Heart right ventricle (tissue), 16 donors: ENCODE data around the gene NCAPH2. TPM values are rescaled to one million over a fixed set of nuclear protein-coding genes. Genes with fewer than 3 reads are reported as not detected.

Source experiments
- ATAC-seq, 8 donors: fragments of 200-7000 bp; cut with Tn5 transposase; one replicate each; pipeline ENCODE4 v1.9.1; 2020; ENCODE audit warnings: mild to moderate bottlenecking in 8 of 8, moderate library complexity in 8 of 8, moderate number of reproducible peaks in 1 of 8
- DNase-seq, 2 donors: peaks; one replicate each; pipeline ENCODE4 v3.0.0-alpha.2; 2020
- H3K27ac ChIP-seq, 10 donors: fragments of 200-600 bp; sonication (generic) in 2 of 10; one replicate each; pipeline versions ENCODE4 v1.5.0 to v1.8.0; 2020 to 2022; ENCODE audit warnings: mild to moderate bottlenecking in 3 of 10
- H3K27me3 ChIP-seq, 7 donors: fragments of 200-600 bp; one replicate each; pipeline ENCODE4 v1.8.0; 2021 to 2022; ENCODE audit warnings: mild to moderate bottlenecking in 2 of 7
- H3K36me3 ChIP-seq, 9 donors: fragments of 200-600 bp; sonication (generic) in 1 of 9; one replicate each; pipeline versions ENCODE4 v1.5.0 to v1.8.0; 2020 to 2022; ENCODE audit warnings: mild to moderate bottlenecking in 2 of 9
- H3K4me1 ChIP-seq, 9 donors: fragments of 200-600 bp; sonication (generic) in 1 of 9; one replicate each; pipeline versions ENCODE4 v1.5.0 to v1.8.0; 2020 to 2022; ENCODE audit warnings: mild to moderate bottlenecking in 4 of 9
- H3K4me3 ChIP-seq, 10 donors: fragments of 200-600 bp; sonication (generic) in 2 of 10; one replicate each; pipeline versions ENCODE4 v1.5.0 to v1.8.0; 2020 to 2022; ENCODE audit warnings: mild to moderate bottlenecking in 7 of 10, moderate library complexity in 2 of 10
- H3K9me3 ChIP-seq, 11 donors: fragments of 200-600 bp in 10 of 11; sonication (generic) in 2 of 11; one replicate each; pipeline versions ENCODE4 v1.5.0 to v1.8.0; 2013 to 2022; ENCODE audit warnings: mild to moderate bottlenecking in 2 of 11, control low read depth in 1 of 11, moderate library complexity in 1 of 11
- CTCF ChIP-seq, 9 donors: fragments of 200-600 bp; sonication (generic) in 2 of 9; IDR thresholded peaks; one replicate each; pipeline versions ENCODE4 v1.5.0 to v1.8.0; 2021 to 2022; ENCODE audit warnings: antibody characterized with exemption in 9 of 9, mild to moderate bottlenecking in 5 of 9, moderate library complexity in 1 of 9
- WGBS, 2 donors: extraction: QIAGEN DNeasy Blood & Tissue Kit; methylation state at CpG; one replicate each; pipeline ENCODE4 v1.1.7; 2013; ENCODE audit warnings: inconsistent platforms in 1 of 2; 5-methylcytosine and 5-hydroxymethylcytosine counted together
- intact Hi-C, 10 donors: fragments of 100-400 bp; cut with DNase I; formaldehyde crosslinking; loops; one replicate each; pipeline versions ENCODE4 v1.11.1 to v1.14.2; 2022
- polyA plus RNA-seq, 2 donors: library from polyadenylated mRNA; stranded (reverse); fragments of 200-250 nt; gene quantifications; one replicate each; pipeline ENCODE4 v1.2.3, GENCODE V29; 2013
- total RNA-seq, 10 donors: library from RNA; stranded (reverse); fragmentation: NEBNext Ultra II Directional in 3 of 10; extraction: Animal tissue kit (Norgen Biotek cat#: 25700) in 3 of 10; gene quantifications; one replicate each; pipeline versions ENCODE4 v1.2.1 to v1.2.4, GENCODE V29; 2021 to 2023
- donor health status: Arrhythmogenic right ventricular cardiomyopathy.
- donor health status: ischemic (EF 13 %, LVEDD 7.1; RV severe dilation, severe dysfunction).
- donor health status: healthy with polysubstance abuse.
- donor health status: DM: no; HTN: yes; CAD: no.
- donor health status: DM: no; HTN: no; CAD: no.
- donor health status: ischemic (EF 25% LVEDD 6.9; RV normal size, moderate dysfunction).
- donor health status: ischemic (EF 25% LVEDD 5.7; RV mildly dilated, moderate dysfunction).
- donor health status: healthy.
- donor health status: DM: yes; HTN: yes; CAD: no.
- donor health status: Ischemic cardiomyopathy.
- donor health status: ischemic (EF 35%, LVEDD 5.7; RV mildly dilated, moderate dysfunction).
- donor health status: nonischemic (EF 11% LVEDD 7.7; RV severe dilation, severe dysfunction).
- donor health status: DM: yes; HTN: yes; CAD: no.
- donor health status: PGD.
- donor health status: ischemic (EF 29% LVEDD 5.4; RV normal size, mild dysfunction).
- donor health status: nonischemic (EF 23%, LVEDD 6.1; RV moderate dilation, normal function).

NCAPH2 gene
- total and polyA plus RNA-seq, 12 donors: 21.7 to 54.8 (median 27.8) TPM

DNA sequence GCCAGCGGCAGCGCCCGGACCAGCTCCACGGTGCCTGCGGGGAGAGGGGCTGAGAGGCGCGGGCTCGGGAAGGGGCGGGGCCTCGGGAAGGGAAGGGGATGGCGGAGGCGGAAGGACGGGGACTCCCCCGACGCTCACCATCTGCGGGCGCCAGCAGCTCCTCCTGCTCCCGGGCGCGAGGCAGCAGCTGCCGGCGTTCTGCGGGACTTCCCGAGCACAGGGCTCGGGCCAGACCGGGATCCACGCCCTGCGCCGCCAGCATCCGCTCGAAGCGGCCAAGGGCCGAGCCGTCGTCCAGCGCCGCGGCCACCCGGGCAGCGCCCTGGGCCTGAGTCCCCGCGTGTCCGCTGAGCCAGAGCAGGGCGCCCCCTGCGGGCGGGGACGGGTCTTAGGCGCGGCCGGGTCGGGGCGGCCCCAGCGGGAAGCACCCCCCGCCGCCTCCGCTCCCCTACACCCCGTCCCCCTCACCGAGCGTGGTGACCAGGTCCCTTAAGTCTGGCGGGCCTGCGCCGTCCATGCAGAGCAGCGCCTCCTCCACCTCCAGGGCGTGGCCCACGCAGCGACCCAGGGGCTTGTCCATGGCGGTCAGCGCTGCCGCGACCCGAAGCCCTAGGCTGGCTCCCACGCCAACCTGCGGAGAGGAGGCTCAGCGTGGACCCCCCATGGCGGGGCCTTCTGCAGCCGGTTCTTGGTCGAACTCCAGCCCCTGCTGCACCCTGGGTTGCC, 18.2 kb downstream of the NCAPH2 start:
- intact Hi-C loops: loop anchor here in 2 of 10 donors (5.0 to 10.0 kb wide), 3 partner anchors 36 to 281 kb away; partner anchors contain the start of genes SYCE3 (in 1 of the 2) and TUBGCP6 (in 1 of the 2)

DNA sequence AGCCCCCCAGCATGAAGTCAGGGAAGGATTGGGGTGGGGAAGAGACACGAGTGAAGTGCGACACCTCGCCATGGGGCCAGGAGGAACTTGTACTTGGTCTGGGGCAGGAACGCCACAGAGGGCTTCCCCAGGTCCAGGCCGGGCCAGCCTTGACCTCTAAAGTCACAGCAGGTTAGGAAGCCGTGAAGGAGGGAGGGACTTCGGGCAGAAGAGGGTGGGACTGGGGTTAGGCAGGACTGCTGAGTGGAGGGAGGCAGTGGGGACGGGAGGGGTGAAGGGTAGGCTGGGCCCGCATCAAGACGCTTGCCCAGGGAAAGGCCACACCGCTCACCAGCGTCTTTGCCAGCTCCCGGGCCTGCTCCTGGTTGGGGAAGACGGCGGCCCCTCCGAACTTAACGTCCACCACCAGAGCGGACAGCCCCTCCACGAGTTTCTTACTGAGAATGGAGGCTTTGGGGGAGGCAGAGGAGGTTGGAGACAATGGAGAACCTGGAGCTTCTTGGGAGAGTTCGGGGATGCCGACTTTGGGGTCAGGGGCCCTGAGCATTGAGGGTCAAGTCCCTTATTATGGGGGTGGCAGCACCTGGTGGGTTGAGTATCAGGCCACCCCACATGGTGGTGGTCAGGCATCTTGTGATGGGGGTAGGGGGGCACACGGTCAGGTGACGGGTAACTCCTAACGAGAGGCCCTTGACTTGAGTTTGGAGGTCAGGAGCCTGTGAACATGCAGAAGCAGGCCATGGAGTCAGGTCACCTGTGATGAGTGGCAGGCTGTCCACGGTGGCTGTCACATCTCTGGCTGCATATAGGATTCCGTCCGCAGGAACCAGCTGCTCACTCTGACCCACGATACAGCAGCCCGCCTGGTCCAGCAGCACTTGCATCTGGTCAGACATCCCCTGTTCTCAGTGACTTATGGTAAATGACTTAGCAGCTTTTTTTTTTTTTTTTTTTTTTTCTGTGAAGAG, 19.1 kb downstream of the NCAPH2 start:
- ATAC-seq: peak in 6 of 8 donors; percentile 1 to 8 (median 6)
- peak overlapping the region; percentile 69 to 99 (median 94) for H3K27ac ChIP-seq

More for the DNA sequence above, 18.2 kb downstream of the NCAPH2 start:
- Histone ChIP-seq H3K27ac (peak overlapping the region; percentile 69 to 99 (median 94)), H3K4me1 (peaks cover 13 to 63% (median 46%) of the 10 kb centered on the region in 9 donors), H3K36me3 (peaks cover 0 to 51% (median 26%) of the 10 kb centered on the region in 9 donors), H3K27me3 (peaks cover 0 to 16% (median 3%) of the 10 kb centered on the region in 7 donors), H3K9me3 (no peaks in the 10 kb centered on the region), H3K4me3 (peak overlapping the region; percentile 50 to 86 (median 78))
- DNase-seq (peak; percentile 85 to 87), ATAC-seq (peak; percentile 14 to 44 (median 29))
- TF ChIP-seq CTCF (IDR thresholded peaks at IDR 0.05): peak; percentile 58 to 79 (median 69)
- 1 to 4% methylated on average over 48 to 77 of the region's 77 CpGs for WGBS, 2 donors

GRCh38 chr22:50527921-50528681, 20.1 kb downstream of the NCAPH2 start:
- H3K9me3 ChIP-seq: no peaks in the 10 kb centered on the region
- peaks cover 13 to 81% (median 61%) of the 10 kb centered on the region in 9 donors for H3K4me1 ChIP-seq
- peaks cover 0 to 31% (median 13%) of the 10 kb centered on the region in 7 donors for H3K27me3 ChIP-seq
- peak overlapping the region in 4 of 10 donors; percentile 68 to 86 (median 82) for H3K4me3 ChIP-seq
- peaks cover 0 to 33% (median 8%) of the 10 kb centered on the region in 9 donors for H3K36me3 ChIP-seq
- no peak for TF ChIP-seq CTCF (IDR thresholded peaks at IDR 0.05)
- intact Hi-C loops: loop anchor here in 2 of 10 donors (5.0 to 10.0 kb wide), 3 partner anchors 34 to 283 kb away; partner anchors contain the start of genes SYCE3 (in 1 of the 2) and TUBGCP6 (in 1 of the 2)
- 92% methylated on average over 18 of the region's 18 CpGs for WGBS, 2 donors
- peak overlapping the region in 6 of 10 donors; percentile 95 to 99 (median 96) for H3K27ac ChIP-seq
- ATAC-seq (no peak), DNase-seq (no peak)

More for the DNA sequence above, 19.1 kb downstream of the NCAPH2 start:
- WGBS, 2 donors: 50 to 54% methylated on average over 29 of the region's 29 CpGs
- intact Hi-C loops: loop anchor here in 2 of 10 donors (5.0 to 10.0 kb wide), 3 partner anchors 35 to 282 kb away; partner anchors contain the start of genes SYCE3 (in 1 of the 2) and TUBGCP6 (in 1 of the 2)
- no peak for TF ChIP-seq CTCF (IDR thresholded peaks at IDR 0.05)
- peaks cover 13 to 72% (median 51%) of the 10 kb centered on the region in 9 donors for H3K4me1 ChIP-seq
- peak overlapping the region; percentile 50 to 86 (median 78) for H3K4me3 ChIP-seq
- no peaks in the 10 kb centered on the region for H3K9me3 ChIP-seq
- H3K36me3 ChIP-seq: peaks cover 0 to 43% (median 17%) of the 10 kb centered on the region in 9 donors
- peaks cover 0 to 23% (median 10%) of the 10 kb centered on the region in 7 donors for H3K27me3 ChIP-seq
- peak; percentile 64 to 67 for DNase-seq
